ENCODE measurements around the gene NCOA5.

Gene NCOA5

GRCh38 chr20:46129955-46130481, 40.3 kb upstream of the NCOA5 start:
- Histone ChIP-seq H3K27me3 (ENCODE audit: control insufficient read depth, insufficient read depth, low read length) (no peaks in the 10 kb centered on the region), H3K79me2 (peaks cover 2% of the 10 kb centered on the region), H2AFZ (no peak overlapping the region), H3K4me2 (ENCODE audit: low read length) (no peak overlapping the region), H3K9me3 (ENCODE audit: control insufficient read depth, low read length) (no peaks in the 10 kb centered on the region), H3K4me1 (peaks cover 14% of the 10 kb centered on the region), H3K9ac (no peak overlapping the region), H3K4me3 (ENCODE audit: low read depth, low read length) (no peak overlapping the region), H3K36me3 (ENCODE audit: control insufficient read depth, insufficient read depth, low read length) (no peaks in the 10 kb centered on the region), H3K27ac (no peak overlapping the region)
- no peak for TF ChIP-seq CTCF (IDR thresholded peaks at IDR 0.05)

DNA sequence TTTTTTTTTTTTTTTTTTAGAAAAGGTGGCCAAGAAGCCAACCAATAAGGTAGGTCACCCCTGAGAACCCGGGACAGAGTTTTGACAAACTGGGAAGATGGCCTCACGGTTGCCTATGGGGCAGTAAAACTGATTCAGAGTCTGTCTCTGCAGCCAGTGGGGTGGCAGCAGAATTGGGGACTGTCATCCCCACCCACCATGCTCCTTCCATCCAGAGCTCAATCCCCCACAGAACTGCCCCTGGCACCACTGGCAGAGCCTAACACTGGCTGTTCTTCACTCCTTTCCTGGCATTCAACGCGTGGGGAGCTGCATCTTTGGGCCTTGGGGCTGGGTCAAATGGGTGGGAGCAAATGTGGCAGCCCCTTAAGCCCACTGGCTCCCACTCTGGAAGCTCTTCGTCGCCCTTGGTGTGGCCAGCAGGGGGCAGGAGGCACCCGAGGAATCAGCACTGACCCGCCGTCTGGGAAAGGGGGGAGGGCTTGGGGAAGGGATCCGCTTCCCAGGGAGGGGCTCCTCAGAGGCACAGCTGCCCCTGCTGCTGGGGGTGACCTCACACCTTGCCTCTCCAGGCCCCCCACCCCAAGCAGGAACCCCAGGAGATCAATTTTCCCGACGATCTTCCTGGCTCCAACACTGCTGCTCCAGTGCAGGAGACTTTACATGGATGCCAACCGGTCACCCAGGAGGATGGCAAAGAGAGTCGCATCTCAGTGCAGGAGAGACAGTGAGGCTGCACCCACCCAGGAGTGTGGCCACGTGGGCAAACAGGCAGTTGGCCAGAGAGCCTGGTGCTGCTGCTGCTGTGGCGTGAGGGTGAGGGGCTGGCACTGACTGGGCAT, 38.8 kb upstream of the NCOA5 start:
- H2AFZ ChIP-seq: no peak overlapping the region
- TF ChIP-seq CTCF (IDR thresholded peaks at IDR 0.05): peak; percentile 68
- peaks cover 14% of the 10 kb centered on the region for H3K4me1 ChIP-seq
- no peak overlapping the region for H3K4me2 ChIP-seq (ENCODE audit: low read length)
- no peaks in the 10 kb centered on the region for H3K9me3 ChIP-seq (ENCODE audit: control insufficient read depth, low read length)
- no peaks in the 10 kb centered on the region for H3K27me3 ChIP-seq (ENCODE audit: control insufficient read depth, insufficient read depth, low read length)
- peaks cover 4% of the 10 kb centered on the region for H3K79me2 ChIP-seq
- H3K27ac ChIP-seq: no peak overlapping the region
- H3K36me3 ChIP-seq (ENCODE audit: control insufficient read depth, insufficient read depth, low read length): no peaks in the 10 kb centered on the region
- no peak overlapping the region for H3K9ac ChIP-seq
- H3K4me3 ChIP-seq (ENCODE audit: low read depth, low read length): no peak overlapping the region

- Histone ChIP-seq H2AFZ (no peak overlapping the region), H3K9me3 (ENCODE audit: control insufficient read depth, low read length) (no peaks in the 10 kb centered on the region), H3K9ac (no peak overlapping the region), H3K4me3 (ENCODE audit: low read depth, low read length) (no peak overlapping the region), H3K36me3 (ENCODE audit: control insufficient read depth, insufficient read depth, low read length) (no peaks in the 10 kb centered on the region), H3K4me2 (ENCODE audit: low read length) (no peak overlapping the region), H3K79me2 (peaks cover 4% of the 10 kb centered on the region), H3K27me3 (ENCODE audit: control insufficient read depth, insufficient read depth, low read length) (no peaks in the 10 kb centered on the region), H3K4me1 (peaks cover 22% of the 10 kb centered on the region), H3K27ac (no peak overlapping the region)
- no peak for TF ChIP-seq CTCF (IDR thresholded peaks at IDR 0.05)
These were observed 37.7 kb upstream of the NCOA5 start for GRCh38 chr20:46127396-46128010.

DNA sequence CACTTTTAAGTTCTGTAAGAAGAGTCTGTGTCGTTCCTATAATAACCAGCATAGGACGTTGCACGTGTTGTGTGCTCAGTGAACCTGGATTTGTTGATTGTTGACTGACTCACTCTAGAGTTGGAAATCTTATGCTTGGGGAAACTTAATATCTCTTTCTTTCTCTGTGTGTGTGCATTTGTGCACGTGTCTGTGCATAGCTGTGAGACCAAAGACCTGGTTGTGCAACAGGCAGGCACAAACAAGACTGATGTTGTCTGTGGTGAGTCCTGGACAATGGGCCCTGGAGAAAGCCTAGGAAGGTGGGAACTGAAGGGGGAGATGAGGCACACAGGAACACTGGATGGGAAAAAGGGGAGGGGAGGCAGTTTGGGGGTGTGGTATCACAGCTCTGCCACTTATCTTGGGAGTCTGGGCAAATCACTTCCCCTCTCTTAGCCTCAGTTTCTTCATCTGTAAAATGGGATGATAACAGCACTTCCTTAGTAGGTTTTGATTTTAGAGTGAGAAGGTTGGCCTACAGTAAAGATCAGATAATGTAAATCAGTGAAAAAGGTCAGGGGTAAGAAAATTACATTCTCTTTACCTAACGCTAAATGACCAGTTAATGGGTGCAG, 36.8 kb upstream of the NCOA5 start:
- Histone ChIP-seq H3K27me3 (ENCODE audit: control insufficient read depth, insufficient read depth, low read length) (no peaks in the 10 kb centered on the region), H3K27ac (no peak overlapping the region), H3K79me2 (peaks cover 4% of the 10 kb centered on the region), H3K4me2 (ENCODE audit: low read length) (no peak overlapping the region), H3K9ac (no peak overlapping the region), H3K4me1 (peaks cover 24% of the 10 kb centered on the region), H3K9me3 (ENCODE audit: control insufficient read depth, low read length) (no peaks in the 10 kb centered on the region), H3K36me3 (ENCODE audit: control insufficient read depth, insufficient read depth, low read length) (no peaks in the 10 kb centered on the region), H2AFZ (no peak overlapping the region), H3K4me3 (ENCODE audit: low read depth, low read length) (no peak overlapping the region)
- no peak for TF ChIP-seq CTCF (IDR thresholded peaks at IDR 0.05)

All from parathyroid adenoma (tissue), 2 donors.